K562 (cell line): Measurements from ENCODE around the gene ARHGEF4. TPM values are rescaled to one million over a fixed set of nuclear protein-coding genes. Genes with fewer than 3 reads are reported as not detected.

ENCODE experiments used
- ATAC-seq: fragments of 200-7000 bp; cut with Tn5 transposase; 3 replicates; pipeline ENCODE4 v1.9.1; 2020; ENCODE audit warnings: moderate library complexity
- BruUV-seq: library from RNA; stranded (reverse); fragments of 400-500 nt; replicated peaks from 2 replicates; lab custom pipeline; 2021; lab: Mats Ljungman, UMichigan
- CTCF ChIA-PET: fragments of 300-600 bp; formaldehyde crosslinking; extraction: SDS; loops from one replicate; lab custom pipeline; 2021; ENCODE audit warnings: low intra/inter-chr PET ratio; lab: Yijun Ruan, JAX
- POLR2A ChIA-PET: fragments of 300-600, 350-650 bp; sonication (Branson Sonifier 250); formaldehyde crosslinking; extraction: SDS; loops from one replicate; lab custom pipeline; 2021; ENCODE audit warnings: antibody characterized with exemption, inconsistent platforms; lab: Yijun Ruan, JAX
- DNase-seq, 4 experiments: peaks; one replicate each; pipeline versions ENCODE4 v3.0.0 to v3.0.0-alpha.2; 2011 to 2018; ENCODE audit warnings: low spot score in 3 of 4, mixed read lengths in 3 of 4; ENCODE audit errors: extremely low read depth in 1 of 4
- FAIRE-seq: peaks from 2 replicates; lab custom pipeline; 2011; peaks lifted over from hg19 to GRCh38; lab: Jason Lieb, UNC
- H2AFZ ChIP-seq: 2 replicates; pipeline ENCODE4 v1.6.0; 2011; ENCODE audit warnings: low read depth, low read length, control low read depth, inconsistent platforms
- H3K27ac ChIP-seq: fragments of 200-600 bp; 3 replicates; pipeline ENCODE4 v1.8.0; 2011; ENCODE audit warnings: low read depth, mild to moderate bottlenecking, control low read depth, inconsistent platforms, low read length, moderate library complexity, mixed read lengths; ENCODE audit errors: extremely low read depth
- H3K27me3 ChIP-seq, 2 experiments: fragments of 300-600 bp in 1 of 2; 2 replicates in 1 of 2; 3 replicates in 1 of 2; pipeline versions ENCODE4 v1.6.0 to v1.8.0; 2011; ENCODE audit warnings: inconsistent platforms in 2 of 2, low read length in 2 of 2, mild to moderate bottlenecking in 1 of 2, mixed read lengths in 1 of 2, moderate library complexity in 1 of 2; ENCODE audit not compliant: control insufficient read depth in 2 of 2, insufficient read depth in 2 of 2
- H3K36me3 ChIP-seq: fragments of 300-600 bp; 3 replicates; pipeline ENCODE4 v1.8.0; 2011; ENCODE audit warnings: mild to moderate bottlenecking, low read length, inconsistent platforms; ENCODE audit not compliant: control insufficient read depth, insufficient read depth
- H3K4me1 ChIP-seq, 2 experiments: fragments of 200-600 bp in 1 of 2; replicated peaks in 1 of 2; 2 replicates in 1 of 2; 3 replicates in 1 of 2; pipeline versions ENCODE4 v1.5.1 to v1.8.0; 2011; ENCODE audit warnings: inconsistent platforms in 2 of 2, low read length in 2 of 2, mild to moderate bottlenecking in 1 of 2, mixed read lengths in 1 of 2, moderate library complexity in 1 of 2; ENCODE audit not compliant: control insufficient read depth in 2 of 2, insufficient read depth in 2 of 2
- H3K4me2 ChIP-seq: 2 replicates; pipeline ENCODE4 v1.6.1; 2011; ENCODE audit warnings: low read length, control low read depth, inconsistent platforms, mixed read lengths; ENCODE audit not compliant: insufficient read depth
- H3K4me3 ChIP-seq: fragments of 200-600 bp; sonication (generic), shearing (Covaris generic); 2 replicates; pipeline ENCODE4 v1.5.1; 2016; ENCODE audit warnings: control low read depth, inconsistent platforms
- H3K79me2 ChIP-seq: fragments of 200-600 bp; 3 replicates; pipeline ENCODE4 v1.8.0; 2011; ENCODE audit warnings: low read length, inconsistent platforms; ENCODE audit not compliant: control insufficient read depth, insufficient read depth
- H3K9ac ChIP-seq, 2 experiments: 2 replicates each; pipeline versions ENCODE4 v1.6.0 to v1.6.1; 2011; ENCODE audit warnings: low read depth in 2 of 2, low read length in 2 of 2, control low read depth in 1 of 2, inconsistent platforms in 1 of 2, mild to moderate bottlenecking in 1 of 2, mixed read lengths in 1 of 2; ENCODE audit not compliant: insufficient read depth in 1 of 2
- H3K9me1 ChIP-seq: one replicate; pipeline ENCODE4 v1.6.0; 2011; ENCODE audit warnings: inconsistent platforms, mild to moderate bottlenecking, low read length, moderate library complexity; ENCODE audit not compliant: control insufficient read depth, insufficient read depth
- H3K9me3 ChIP-seq: replicated peaks from 2 replicates; pipeline ENCODE4 v1.5.1; 2011; ENCODE audit warnings: low read depth, low read length, inconsistent platforms; ENCODE audit not compliant: control insufficient read depth, insufficient read depth
- H4K20me1 ChIP-seq: replicated peaks from 2 replicates; pipeline ENCODE4 v1.6.1; 2011; ENCODE audit warnings: low read length, inconsistent platforms, mixed read lengths; ENCODE audit not compliant: control insufficient read depth, insufficient read depth
- CBX1 ChIP-seq: sonication (generic); IDR thresholded peaks from 2 replicates; pipeline ENCODE4 v1.6.1; 2016; ENCODE audit warnings: antibody characterized with exemption, low read depth, mild to moderate bottlenecking
- CBX3 ChIP-seq, 2 experiments: IDR thresholded peaks; 1 replicate in 1 of 2; 2 replicates in 1 of 2; pipeline ENCODE4 v1.6.1; 2012; ENCODE audit warnings: inconsistent platforms in 2 of 2, low read length in 2 of 2, borderline replicate concordance in 1 of 2, control low read depth in 1 of 2
- CREM ChIP-seq: IDR thresholded peaks from 2 replicates; pipeline ENCODE4 v1.6.1; 2014; ENCODE audit warnings: antibody characterized with exemption, low read depth
- DPF2 ChIP-seq: fragments of 450-650 bp; IDR thresholded peaks from 2 replicates; pipeline ENCODE4 v1.6.1; 2016
- ESRRA ChIP-seq: fragments of 450-650 bp; IDR thresholded peaks from 2 replicates; pipeline ENCODE4 v1.6.1; 2014; ENCODE audit warnings: low read depth, mild to moderate bottlenecking, moderate library complexity, borderline replicate concordance
- NONO ChIP-seq, 2 experiments: fragments of 200-400 bp in 1 of 2; fragments of 450-650 bp in 1 of 2; formaldehyde crosslinking in 1 of 2; IDR thresholded peaks; 2 replicates each; pipeline ENCODE4 v1.6.1; 2017; ENCODE audit warnings: low read depth in 2 of 2, mild to moderate bottlenecking in 2 of 2, moderate library complexity in 2 of 2, low read length in 1 of 2
- SRF ChIP-seq, 2 experiments: fragments of 250-450, 450-650 bp in 1 of 2; sonication (Bioruptor Pico) in 1 of 2; sonication (generic) in 1 of 2; formaldehyde crosslinking; IDR thresholded peaks; 2 replicates each; pipeline versions ENCODE4 v1.5.0 to v1.5.1; 2020 to 2022; ENCODE audit warnings: mild to moderate bottlenecking in 1 of 2, missing genetic modification reagents in 1 of 2
- TAF1 ChIP-seq: IDR thresholded peaks from 2 replicates; pipeline ENCODE4 v1.6.1; 2011; ENCODE audit warnings: mild to moderate bottlenecking, low read length, moderate library complexity; ENCODE audit not compliant: insufficient read depth, control insufficient read depth, severe bottlenecking; ENCODE audit errors: extremely low read depth
- TAL1 ChIP-seq: fragments of 450-650 bp; IDR thresholded peaks from 2 replicates; pipeline ENCODE4 v1.6.1; 2016; ENCODE audit warnings: mild to moderate bottlenecking
- YY1 ChIP-seq, 3 experiments: IDR thresholded peaks; 2 replicates each; pipeline ENCODE4 v1.6.1; 2011; ENCODE audit warnings: low read length in 2 of 3, mild to moderate bottlenecking in 2 of 3, moderate library complexity in 2 of 3, borderline replicate concordance in 1 of 3, control low read depth in 1 of 3, low read depth in 1 of 3; ENCODE audit not compliant: insufficient read depth in 3 of 3, insufficient replicate concordance in 2 of 3, control insufficient read depth in 1 of 3, insufficient read length in 1 of 3; ENCODE audit errors: extremely low read depth in 1 of 3
- ZFP91 ChIP-seq: sonication (generic); formaldehyde crosslinking; IDR thresholded peaks from 2 replicates; pipeline ENCODE4 v1.8.0; 2022; ENCODE audit warnings: mild to moderate bottlenecking, missing genetic modification reagents
- WGBS: fragments of 100-300 bp; shearing (Covaris generic); methylation state at CpG from one replicate; pipeline ENCODE4 v1.1.6; 2016; ENCODE audit warnings: low coverage, mixed read lengths; ENCODE audit not compliant: insufficient coverage; ENCODE audit errors: missing lambda C conversion rate; 5-methylcytosine and 5-hydroxymethylcytosine counted together
- in situ Hi-C: fragments of 300-500 bp; cut with MboI; formaldehyde crosslinking; loops from 4 replicates; pipeline ENCODE4 v1.15.0; 2018; ENCODE audit warnings: inconsistent platforms, mixed read lengths
- intact Hi-C: fragments of 100-400 bp; cut with micrococcal nuclease; formaldehyde crosslinking; loops from 2 replicates; pipeline ENCODE4 v1.14.2; 2022
- polyA plus RNA-seq, 8 experiments: library from polyadenylated mRNA; depleted of rRNA in 4 of 8; stranded (reverse) in 5 of 8; unstranded in 3 of 8; fragments of >200 nt; fragmentation: Nextera tagmentation in 2 of 8; fragmentation: Illumina TruSeq in 1 of 8; extraction: Ambion mirVana in 2 of 8; extraction: Trizol in 1 of 8; gene quantifications; 2 replicates each; pipeline versions ENCODE4 v1.2.1 to v1.2.3, GENCODE V29; 2011 to 2014; ENCODE audit warnings: inconsistent platforms in 1 of 8, missing spikeins in 1 of 8
- total RNA-seq, 7 experiments: library from RNA; depleted of rRNA in 6 of 7; stranded (reverse); fragments of >200 nt in 6 of 7; fragmentation: Illumina TruSeq in 2 of 7; extraction: Trizol in 2 of 7; gene quantifications; 2 replicates each; pipeline versions ENCODE4 v1.2.1 to v1.2.3, GENCODE V29; 2011 to 2021; ENCODE audit warnings: low replicate concordance in 1 of 7
- TF ChIP-seq, protein P1 (sequence below): fragments of 450-650 bp; formaldehyde crosslinking; IDR thresholded peaks from 2 replicates; pipeline ENCODE4 v1.4.0; 2020; ENCODE audit warnings: mild to moderate bottlenecking
- TF ChIP-seq, protein P2 (sequence below): sonication (generic); formaldehyde crosslinking; IDR thresholded peaks from 2 replicates; pipeline ENCODE4 v1.8.1; 2023; ENCODE audit warnings: mild to moderate bottlenecking, missing genetic modification reagents

The ARHGEF4 gene
- total and polyA plus RNA-seq, 9 of the 15 experiments (the other 6 are each of a cell fraction or from before 2014, with no cell fraction given), result not detected

DNA sequence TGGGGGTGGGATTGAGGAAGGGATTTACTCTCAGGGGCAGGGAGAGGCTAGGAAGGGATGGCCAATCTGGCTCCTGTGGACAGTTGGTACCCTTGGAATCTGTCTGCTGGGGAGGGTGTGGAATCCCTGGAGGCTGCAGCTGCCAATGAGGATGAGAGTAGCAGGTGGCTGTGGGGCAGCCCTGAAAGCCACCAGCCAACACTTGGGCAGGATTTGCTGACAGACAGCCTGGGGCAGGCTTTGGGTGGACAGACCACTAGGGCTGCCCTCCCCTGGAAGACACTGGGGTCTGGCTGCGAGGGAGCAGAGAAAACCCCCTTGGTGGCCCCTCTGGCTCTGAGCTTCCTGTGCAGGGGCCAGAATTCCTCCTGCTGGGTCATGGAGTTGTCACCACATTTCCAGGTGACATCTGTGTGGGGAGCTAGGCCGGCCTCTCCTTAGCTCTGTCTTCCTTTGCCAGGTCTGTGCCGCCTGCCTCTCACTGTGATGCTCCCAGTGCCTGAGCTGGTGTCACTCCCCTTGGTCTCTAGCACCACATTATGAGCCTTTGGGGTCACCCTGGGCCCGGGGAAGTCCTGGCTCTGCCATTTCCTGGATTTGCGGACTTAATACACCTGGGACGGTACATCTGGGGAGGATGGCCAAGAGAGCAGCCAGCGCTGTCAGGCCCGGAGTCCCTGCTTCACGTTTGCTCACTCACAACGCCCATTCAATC is 13.4 kb upstream of the ARHGEF4 start:
- POLR2A ChIA-PET, result no interaction called here
- no peak for ATAC-seq

More for the DNA sequence above, 13.4 kb upstream of the ARHGEF4 start:
- no peak for TF ChIP-seq CBX3 (IDR thresholded peaks at IDR 0.05; ENCODE audit: borderline replicate concordance in 1 of 2, low read length in 2 of 2)
- TF ChIP-seq NONO (IDR thresholded peaks at IDR 0.05; ENCODE audit: low read depth in 2 of 2, low read length in 1 of 2), result no peak
- no peak for TF ChIP-seq DPF2
- no peak for TF ChIP-seq SRF (CRISPR knock-in tag; IDR thresholded peaks at IDR 0.05)
- TF ChIP-seq, protein P1, sequence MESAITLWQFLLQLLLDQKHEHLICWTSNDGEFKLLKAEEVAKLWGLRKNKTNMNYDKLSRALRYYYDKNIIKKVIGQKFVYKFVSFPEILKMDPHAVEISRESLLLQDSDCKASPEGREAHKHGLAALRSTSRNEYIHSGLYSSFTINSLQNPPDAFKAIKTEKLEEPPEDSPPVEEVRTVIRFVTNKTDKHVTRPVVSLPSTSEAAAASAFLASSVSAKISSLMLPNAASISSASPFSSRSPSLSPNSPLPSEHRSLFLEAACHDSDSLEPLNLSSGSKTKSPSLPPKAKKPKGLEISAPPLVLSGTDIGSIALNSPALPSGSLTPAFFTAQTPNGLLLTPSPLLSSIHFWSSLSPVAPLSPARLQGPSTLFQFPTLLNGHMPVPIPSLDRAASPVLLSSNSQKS, result no peak
- TF ChIP-seq, protein P2, sequence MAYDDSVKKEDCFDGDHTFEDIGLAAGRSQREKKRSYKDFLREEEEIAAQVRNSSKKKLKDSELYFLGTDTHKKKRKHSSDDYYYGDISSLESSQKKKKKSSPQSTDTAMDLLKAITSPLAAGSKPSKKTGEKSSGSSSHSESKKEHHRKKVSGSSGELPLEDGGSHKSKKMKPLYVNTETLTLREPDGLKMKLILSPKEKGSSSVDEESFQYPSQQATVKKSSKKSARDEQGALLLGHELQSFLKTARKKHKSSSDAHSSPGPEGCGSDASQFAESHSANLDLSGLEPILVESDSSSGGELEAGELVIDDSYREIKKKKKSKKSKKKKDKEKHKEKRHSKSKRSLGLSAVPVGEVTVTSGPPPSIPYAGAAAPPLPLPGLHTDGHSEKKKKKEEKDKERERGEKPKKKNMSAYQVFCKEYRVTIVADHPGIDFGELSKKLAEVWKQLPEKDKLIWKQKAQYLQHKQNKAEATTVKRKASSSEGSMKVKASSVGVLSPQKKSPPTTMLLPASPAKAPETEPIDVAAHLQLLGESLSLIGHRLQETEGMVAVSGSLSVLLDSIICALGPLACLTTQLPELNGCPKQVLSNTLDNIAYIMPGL (CRISPR knock-in tag), result no peak
- TF ChIP-seq CREM, result no peak
- TF ChIP-seq ZFP91, result no peak
- TF ChIP-seq TAF1, result no peak
- no peak for TF ChIP-seq YY1 (IDR thresholded peaks at IDR 0.05; ENCODE audit: borderline replicate concordance in 1 of 3, control insufficient read depth in 1 of 3, extremely low read depth in 1 of 3, insufficient read depth in 3 of 3, insufficient read length in 1 of 3, insufficient replicate concordance in 2 of 3, low read depth in 1 of 3, low read length in 2 of 3)
- TF ChIP-seq TAL1, result no peak
- no peak for TF ChIP-seq ESRRA
- no peak for TF ChIP-seq CBX1
- Histone ChIP-seq H3K27ac (no peak overlapping the region), H3K36me3 (no peaks in the 10 kb centered on the region), H3K4me2 (no peak overlapping the region), H3K9me1 (peaks cover 2% of the 10 kb centered on the region), H2AFZ (no peak overlapping the region), H3K27me3 (peaks cover 17 to 86% of the 10 kb centered on the region in 2 experiments; a peak in 4 of 5 replicates), H3K79me2 (no peaks in the 10 kb centered on the region), H3K4me3 (no peak overlapping the region), H3K9ac (no peak overlapping the region), H3K9me3 (no peaks in the 10 kb centered on the region), H4K20me1 (no peaks in the 10 kb centered on the region; the same call in 1 of the 2 replicates), H3K4me1 (no peaks in the 10 kb centered on the region)
- FAIRE-seq (no peak), DNase-seq (no peak)
- WGBS, result 0% methylated on average over 7 of the region's 10 CpGs
- no TSS peak for BruUV-seq
- in situ Hi-C loops, result no loop called here
- CTCF ChIA-PET, result no interaction called here
- intact Hi-C loops, result no loop called here
